H9 (cell line): ENCODE results near the gene TMEM187. TPM values are rescaled to one million over a fixed set of nuclear protein-coding genes. Genes with fewer than 3 reads are reported as not detected.

Source experiments
- DNase-seq: peaks from one replicate; pipeline ENCODE4 v3.0.0-alpha.2; 2017
- H2AFZ ChIP-seq: one replicate; pipeline ENCODE4 v1.6.1; 2013; ENCODE audit warnings: mild to moderate bottlenecking, low read length, control low read depth, moderate library complexity
- H2AK5ac ChIP-seq: 2 replicates; pipeline ENCODE4 v1.6.1; 2013; ENCODE audit warnings: low read length, control low read depth, mixed read lengths; ENCODE audit not compliant: insufficient read length
- H2BK120ac ChIP-seq: one replicate; pipeline ENCODE4 v1.6.1; 2013; ENCODE audit warnings: low read depth, mild to moderate bottlenecking, low read length, control low read depth, inconsistent platforms; ENCODE audit not compliant: poor library complexity, severe bottlenecking
- H2BK12ac ChIP-seq: 2 replicates; pipeline ENCODE4 v1.6.1; 2013; ENCODE audit warnings: low read length, control low read depth, mixed read lengths, low read depth; ENCODE audit not compliant: insufficient read length
- H2BK15ac ChIP-seq: 2 replicates; pipeline ENCODE4 v1.6.1; 2013; ENCODE audit warnings: low read depth, low read length, control low read depth
- H2BK20ac ChIP-seq: one replicate; pipeline ENCODE4 v1.6.1; 2013; ENCODE audit warnings: low read depth, mild to moderate bottlenecking, low read length, control low read depth, inconsistent platforms; ENCODE audit not compliant: poor library complexity, severe bottlenecking
- H2BK5ac ChIP-seq: 2 replicates; pipeline ENCODE4 v1.6.1; 2013; ENCODE audit warnings: low read length, control low read depth, mixed read lengths; ENCODE audit not compliant: insufficient read length
- H3K14ac ChIP-seq: 2 replicates; pipeline ENCODE4 v1.6.1; 2013; ENCODE audit warnings: low read length, control low read depth; ENCODE audit not compliant: insufficient read depth
- H3K18ac ChIP-seq: 2 replicates; pipeline ENCODE4 v1.6.1; 2013; ENCODE audit warnings: low read depth, mild to moderate bottlenecking, mixed read lengths, low read length, control low read depth; ENCODE audit not compliant: insufficient read length
- H3K23ac ChIP-seq: 2 replicates; pipeline ENCODE4 v1.6.1; 2013; ENCODE audit warnings: low read length, control low read depth, mixed read lengths, low read depth; ENCODE audit not compliant: insufficient read length
- H3K23me2 ChIP-seq: 2 replicates; pipeline ENCODE4 v1.6.1; 2013; ENCODE audit warnings: low read depth, mild to moderate bottlenecking, mixed read lengths, low read length, control low read depth; ENCODE audit not compliant: insufficient read length, poor library complexity, severe bottlenecking
- H3K27ac ChIP-seq: 2 replicates; pipeline ENCODE4 v1.5.1; 2013; ENCODE audit warnings: low read length, control low read depth, mixed read lengths, low read depth; ENCODE audit not compliant: insufficient read length
- H3K27me3 ChIP-seq: 2 replicates; pipeline ENCODE4 v1.6.1; 2013; ENCODE audit warnings: low read length, control low read depth, inconsistent platforms; ENCODE audit not compliant: insufficient read depth
- H3K4ac ChIP-seq: 2 replicates; pipeline ENCODE4 v1.6.1; 2013; ENCODE audit warnings: low read depth, mild to moderate bottlenecking, control low read depth, inconsistent platforms, low read length, moderate library complexity
- H3K4me1 ChIP-seq: 2 replicates; pipeline ENCODE4 v1.6.1; 2013; ENCODE audit warnings: low read length, control low read depth, inconsistent platforms; ENCODE audit not compliant: insufficient read depth
- H3K4me2 ChIP-seq: 2 replicates; pipeline ENCODE4 v1.6.1; 2013; ENCODE audit warnings: low read length, control low read depth, mixed read lengths; ENCODE audit not compliant: insufficient read length, insufficient read depth
- H3K56ac ChIP-seq: 2 replicates; pipeline ENCODE4 v1.6.1; 2013; ENCODE audit warnings: low read depth, mild to moderate bottlenecking, mixed read lengths, low read length, control low read depth; ENCODE audit not compliant: insufficient read length
- H3K79me1 ChIP-seq: 2 replicates; pipeline ENCODE4 v1.6.1; 2013; ENCODE audit warnings: low read depth, mild to moderate bottlenecking, moderate library complexity, low read length, control low read depth, inconsistent platforms; ENCODE audit not compliant: insufficient read depth, poor library complexity, severe bottlenecking
- H3K79me2 ChIP-seq: 2 replicates; pipeline ENCODE4 v1.6.1; 2013; ENCODE audit warnings: low read length, control low read depth, inconsistent platforms; ENCODE audit not compliant: insufficient read depth
- H3K9ac ChIP-seq: 2 replicates; pipeline ENCODE4 v1.6.1; 2013; ENCODE audit warnings: low read length, control low read depth, mixed read lengths; ENCODE audit not compliant: insufficient read length; ENCODE audit errors: extremely low read depth
- H3K9me3 ChIP-seq: one replicate; pipeline ENCODE4 v1.6.1; 2013; ENCODE audit warnings: low read depth, low read length, inconsistent platforms; ENCODE audit not compliant: control insufficient read depth
- H3T11ph ChIP-seq: one replicate; pipeline ENCODE4 v1.6.1; 2013; ENCODE audit warnings: mild to moderate bottlenecking, low read length, control low read depth, inconsistent platforms
- H4K20me1 ChIP-seq: one replicate; pipeline ENCODE4 v1.6.1; 2013; ENCODE audit not compliant: control insufficient read depth, insufficient read length, insufficient read depth
- H4K5ac ChIP-seq: 2 replicates; pipeline ENCODE4 v1.6.1; 2013; ENCODE audit warnings: low read depth, mild to moderate bottlenecking, mixed read lengths, low read length, control low read depth; ENCODE audit not compliant: insufficient read length
- H4K8ac ChIP-seq: replicated peaks from 2 replicates; pipeline ENCODE4 v1.6.1; 2013; ENCODE audit warnings: low read length, control low read depth, mixed read lengths, low read depth; ENCODE audit not compliant: insufficient read length
- H4K91ac ChIP-seq: 2 replicates; pipeline ENCODE4 v1.6.1; 2013; ENCODE audit warnings: low read depth, mild to moderate bottlenecking, moderate library complexity, mixed read lengths, low read length, control low read depth; ENCODE audit not compliant: insufficient read length
- H3K27ac Mint-ChIP-seq, 3 experiments: 2 replicates in 2 of 3; 3 replicates in 1 of 3; pipeline ENCODE4 v1.8.0; 2020 to 2021; ENCODE audit warnings: mixed read lengths in 3 of 3, mild to moderate bottlenecking in 1 of 3, moderate library complexity in 1 of 3
- H3K27me3 Mint-ChIP-seq: 2 replicates; pipeline ENCODE4 v1.8.0; 2021; ENCODE audit warnings: low read depth, mild to moderate bottlenecking, moderate library complexity, mixed read lengths
- H3K36me3 Mint-ChIP-seq, 3 experiments: 2 replicates in 2 of 3; 3 replicates in 1 of 3; pipeline ENCODE4 v1.8.0; 2020 to 2021; ENCODE audit warnings: low read depth in 3 of 3, mixed read lengths in 3 of 3; ENCODE audit not compliant: insufficient read depth in 1 of 3
- H3K4me1 Mint-ChIP-seq, 2 experiments: 2 replicates each; pipeline ENCODE4 v1.8.0; 2020; ENCODE audit warnings: mixed read lengths in 2 of 2
- H3K4me3 Mint-ChIP-seq, 2 experiments: 2 replicates in 1 of 2; 3 replicates in 1 of 2; pipeline ENCODE4 v1.8.0; 2020 to 2021; ENCODE audit warnings: mild to moderate bottlenecking in 2 of 2, mixed read lengths in 2 of 2, moderate library complexity in 1 of 2
- H3K9me3 Mint-ChIP-seq, 2 experiments: 2 replicates in 1 of 2; 3 replicates in 1 of 2; pipeline ENCODE4 v1.8.0; 2020; ENCODE audit warnings: mild to moderate bottlenecking in 2 of 2, mixed read lengths in 2 of 2, moderate library complexity in 1 of 2
- WGBS: extraction: QIAGEN DNeasy Blood & Tissue Kit; methylation state at CpG from one replicate; pipeline ENCODE4 v1.1.7; 2013; ENCODE audit warnings: missing lambda C conversion rate, low lambda C conversion rate, mixed read lengths; ENCODE audit not compliant: insufficient read length; ENCODE audit errors: extremely low coverage; 5-methylcytosine and 5-hydroxymethylcytosine counted together
- total RNA-seq: library from RNA; stranded (reverse); gene quantifications from 2 replicates; pipeline ENCODE4 v1.2.1, GENCODE V29; 2021
- TF ChIP-seq, protein P1 (sequence below): fragments of 200-600 bp; sonication (generic); conservative IDR thresholded peaks from 3 replicates; pipeline ENCODE4 v1.8.0; 2021; ENCODE audit warnings: antibody characterized with exemption, mild to moderate bottlenecking

Gene TMEM187
- total RNA-seq, 1 experiment from 2014 or later, result 2.7 TPM

DNA sequence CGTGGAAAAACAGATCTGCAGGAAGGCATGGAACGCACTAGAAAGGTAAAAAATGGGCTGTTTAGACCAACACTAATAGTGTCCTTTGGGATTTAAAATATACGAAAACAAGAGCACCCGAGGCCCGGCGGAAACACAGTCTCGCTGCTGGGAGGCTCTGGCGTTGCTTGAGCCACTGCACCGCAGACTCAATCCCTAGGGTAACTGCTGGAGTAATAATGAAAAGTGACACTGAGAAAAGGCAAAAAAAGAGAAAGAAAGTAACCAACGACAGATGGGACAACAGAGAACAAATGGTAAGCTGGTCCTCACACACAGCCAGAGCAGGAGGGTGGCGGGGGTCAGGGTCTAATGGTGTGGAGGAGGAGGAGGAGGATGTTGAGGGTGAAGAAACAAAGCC, 31.8 kb downstream of the TMEM187 start:
- Histone ChIP-seq H3K23ac (no peak overlapping the region), H3K4me1 (no peaks in the 10 kb centered on the region), H4K8ac (no peak overlapping the region), H3K79me1 (no peaks in the 10 kb centered on the region), H2AK5ac (no peak overlapping the region), H4K20me1 (no peaks in the 10 kb centered on the region), H4K5ac (no peak overlapping the region), H2BK12ac (no peak overlapping the region), H3K4me2 (no peak overlapping the region), H2BK20ac (no peak overlapping the region), H3K23me2 (no peaks in the 10 kb centered on the region), H2AFZ (no peak overlapping the region), H3K9ac (no peak overlapping the region), H3K14ac (no peak overlapping the region), H3K4ac (no peak overlapping the region), H3K9me3 (peaks cover 21% of the 10 kb centered on the region), H3K18ac (no peak overlapping the region), H4K91ac (no peak overlapping the region), H3K27me3 (no peaks in the 10 kb centered on the region), H3K56ac (no peak overlapping the region), H3K79me2 (no peaks in the 10 kb centered on the region), H2BK120ac (no peak overlapping the region), H2BK5ac (no peak overlapping the region), H3T11ph (no peak overlapping the region), H2BK15ac (no peak overlapping the region), H3K27ac (no peak overlapping the region)
- no CpG with 5 or more reads among the region's 11 CpGs for WGBS
- peaks cover 8 to 12% of the 10 kb centered on the region in 2 experiments; a peak in 3 of 4 replicates for H3K4me1 Mint-ChIP-seq
- no peak for DNase-seq
- H3K9me3 Mint-ChIP-seq, result peaks cover 67 to 69% of the 10 kb centered on the region in 2 experiments
- TF ChIP-seq, protein P1, sequence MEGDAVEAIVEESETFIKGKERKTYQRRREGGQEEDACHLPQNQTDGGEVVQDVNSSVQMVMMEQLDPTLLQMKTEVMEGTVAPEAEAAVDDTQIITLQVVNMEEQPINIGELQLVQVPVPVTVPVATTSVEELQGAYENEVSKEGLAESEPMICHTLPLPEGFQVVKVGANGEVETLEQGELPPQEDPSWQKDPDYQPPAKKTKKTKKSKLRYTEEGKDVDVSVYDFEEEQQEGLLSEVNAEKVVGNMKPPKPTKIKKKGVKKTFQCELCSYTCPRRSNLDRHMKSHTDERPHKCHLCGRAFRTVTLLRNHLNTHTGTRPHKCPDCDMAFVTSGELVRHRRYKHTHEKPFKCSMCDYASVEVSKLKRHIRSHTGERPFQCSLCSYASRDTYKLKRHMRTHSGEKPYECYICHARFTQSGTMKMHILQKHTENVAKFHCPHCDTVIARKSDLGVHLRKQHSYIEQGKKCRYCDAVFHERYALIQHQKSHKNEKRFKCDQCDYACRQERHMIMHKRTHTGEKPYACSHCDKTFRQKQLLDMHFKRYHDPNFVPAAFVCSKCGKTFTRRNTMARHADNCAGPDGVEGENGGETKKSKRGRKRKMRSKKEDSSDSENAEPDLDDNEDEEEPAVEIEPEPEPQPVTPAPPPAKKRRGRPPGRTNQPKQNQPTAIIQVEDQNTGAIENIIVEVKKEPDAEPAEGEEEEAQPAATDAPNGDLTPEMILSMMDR, result no peak
- no peaks in the 10 kb centered on the region; the same call in none of the 2 replicates for H3K27me3 Mint-ChIP-seq
- peak overlapping the region in 1 of 3 experiments; percentile 61; a peak in 2 of 7 replicates for H3K27ac Mint-ChIP-seq
- peaks cover 8 to 32% (median 28%) of the 10 kb centered on the region in 3 experiments for H3K36me3 Mint-ChIP-seq
- no peak overlapping the region; a peak in 1 of 5 replicates for H3K4me3 Mint-ChIP-seq
